OCI-LY3 (cell line): ENCODE results near the gene TIAL1.

Source experiments
- CTCF ChIP-seq: fragments of 200-600, 300-600 bp; sonication (generic); IDR thresholded peaks from 2 replicates; pipeline ENCODE4 v1.5.1; 2014; ENCODE audit warnings: antibody characterized with exemption, low read length, low read depth
- EZH2phosphoT487 ChIP-seq: fragments of 200-600 bp; shearing (Covaris generic); IDR thresholded peaks from 2 replicates; pipeline ENCODE4 v1.6.1; 2018; ENCODE audit warnings: antibody characterized with exemption, mixed run types, low read depth

GRCh38 chr10:119523895-119524719 lies 72.7 kb downstream of the TIAL1 start:
- TF ChIP-seq CTCF, result no peak
- no peak for TF ChIP-seq EZH2phosphoT487
